HEK293T (cell line): Measurements from ENCODE around the gene DPH7.
"Not testable (repeated sequence)": the region's sequence is repeated elsewhere in the genome, so short reads cannot be mapped to it uniquely, and the experiment has no call there.

Source experiments
- CTCF ChIA-PET: fragments of 350-600 bp; formaldehyde crosslinking; extraction: SDS; loops from one replicate; lab custom pipeline; 2021; ENCODE audit warnings: antibody characterized with exemption, inconsistent platforms; lab: Yijun Ruan, JAX
- POLR2A ChIA-PET: fragments of 350-600 bp; formaldehyde crosslinking; extraction: SDS; loops from one replicate; lab custom pipeline; 2020; ENCODE audit warnings: antibody characterized with exemption, inconsistent platforms; lab: Yijun Ruan, JAX
- DNase-seq: peaks from one replicate; pipeline ENCODE4 v3.0.0; 2012; ENCODE audit warnings: mixed read lengths; ENCODE audit errors: extremely low spot score
- ARNT ChIP-seq: fragments of 450-650 bp; IDR thresholded peaks from 2 replicates; pipeline ENCODE4 v1.6.1; 2017; ENCODE audit warnings: mild to moderate bottlenecking
- BHLHE40 ChIP-seq: fragments of 450-650 bp; IDR thresholded peaks from 2 replicates; pipeline ENCODE4 v1.6.1; 2016; ENCODE audit warnings: mild to moderate bottlenecking, moderate library complexity, borderline replicate concordance
- CTBP1 ChIP-seq: fragments of 450-650 bp; IDR thresholded peaks from 2 replicates; pipeline ENCODE4 v1.6.1; 2016; ENCODE audit warnings: borderline replicate concordance
- ELF4 ChIP-seq: fragments of 450-650 bp; IDR thresholded peaks from 2 replicates; pipeline ENCODE4 v1.6.1; 2017; ENCODE audit warnings: antibody characterized with exemption
- FOXA1 ChIP-seq: fragments of 450-650 bp; IDR thresholded peaks from 2 replicates; pipeline ENCODE4 v1.6.1; 2016; ENCODE audit warnings: mild to moderate bottlenecking
- FOXK2 ChIP-seq: fragments of 450-650 bp; IDR thresholded peaks from 2 replicates; pipeline ENCODE4 v1.6.1; 2016; ENCODE audit warnings: mild to moderate bottlenecking
- FOXM1 ChIP-seq: fragments of 450-650 bp; IDR thresholded peaks from 2 replicates; pipeline ENCODE4 v1.6.1; 2017; ENCODE audit warnings: mild to moderate bottlenecking, borderline replicate concordance
- HDGF ChIP-seq: fragments of 450-650 bp; IDR thresholded peaks from 2 replicates; pipeline ENCODE4 v1.6.1; 2017; ENCODE audit warnings: antibody characterized with exemption, borderline replicate concordance
- L3MBTL2 ChIP-seq: fragments of 450-650 bp; conservative IDR thresholded peaks from 2 replicates; pipeline ENCODE4 v1.6.1; 2016; ENCODE audit warnings: mild to moderate bottlenecking
- LEF1 ChIP-seq: fragments of 450-650 bp; IDR thresholded peaks from 2 replicates; pipeline ENCODE4 v1.6.1; 2017; ENCODE audit warnings: mild to moderate bottlenecking, borderline replicate concordance
- NFRKB ChIP-seq: fragments of 450-650 bp; IDR thresholded peaks from 2 replicates; pipeline ENCODE4 v1.6.1; 2016; ENCODE audit warnings: mild to moderate bottlenecking, moderate library complexity
- PKNOX1 ChIP-seq: fragments of 450-650 bp; IDR thresholded peaks from 2 replicates; pipeline ENCODE4 v1.6.1; 2016
- SP1 ChIP-seq: fragments of 450-650 bp; IDR thresholded peaks from 2 replicates; pipeline ENCODE4 v1.6.1; 2017
- SUZ12 ChIP-seq: fragments of 450-650 bp; IDR thresholded peaks from 2 replicates; pipeline ENCODE4 v1.6.1; 2016; ENCODE audit warnings: mild to moderate bottlenecking
- ZNF384 ChIP-seq: fragments of 450-650 bp; IDR thresholded peaks from 2 replicates; pipeline ENCODE4 v1.6.1; 2016

DPH7 gene

GRCh38 chr9:137570566-137570965 lies 8.2 kb downstream of the DPH7 start:
- DNase-seq: no peak
- TF ChIP-seq FOXM1: no peak
- TF ChIP-seq LEF1: no peak
- no peak for TF ChIP-seq PKNOX1
- TF ChIP-seq ARNT: no peak
- no peak for TF ChIP-seq L3MBTL2
- TF ChIP-seq HDGF: no peak
- no peak for TF ChIP-seq SP1
- TF ChIP-seq CTBP1: no peak
- no peak for TF ChIP-seq NFRKB
- TF ChIP-seq SUZ12: no peak
- TF ChIP-seq ZNF384: no peak
- CTCF ChIA-PET: no interaction called here
- POLR2A ChIA-PET: no interaction called here

- ChIA-PET POLR2A (no interaction called here), CTCF (no interaction called here)
Measured at GRCh38 chr9:137569609-137570203, 9.0 kb downstream of the DPH7 start.

GRCh38 chr9:137568445-137568844 lies 10.3 kb downstream of the DPH7 start:
- CTCF ChIA-PET, DNase-seq, POLR2A ChIA-PET: not testable (repeated sequence)

More at GRCh38 chr9:137569609-137570203, 9.0 kb downstream of the DPH7 start:
- no peak for DNase-seq
- no peak for TF ChIP-seq ELF4
- TF ChIP-seq ARNT: no peak
- no peak for TF ChIP-seq LEF1
- TF ChIP-seq CTBP1: no peak
- TF ChIP-seq PKNOX1: no peak
- TF ChIP-seq SP1: no peak
- no peak for TF ChIP-seq BHLHE40
- TF ChIP-seq FOXM1: no peak

- CTCF ChIA-PET: interaction anchor here (0.9 kb wide), 1 partner anchor 13 kb away, joined by 3 read pairs; the partner anchor contains the start of gene MRPL41
- TF ChIP-seq ZNF384: no peak
- no peak for TF ChIP-seq PKNOX1
- no peak for TF ChIP-seq SUZ12
- TF ChIP-seq FOXK2: no peak
- TF ChIP-seq HDGF: no peak
- TF ChIP-seq ARNT: no peak
- TF ChIP-seq FOXA1: no peak
- TF ChIP-seq CTBP1: no peak
- TF ChIP-seq ELF4: no peak
- POLR2A ChIA-PET: no interaction called here
- no peak for DNase-seq
Measured at GRCh38 chr9:137564817-137565411, 13.8 kb downstream of the DPH7 start.

GRCh38 chr9:137564134-137564533 lies 14.6 kb downstream of the DPH7 start:
- DNase-seq: no peak
- ChIA-PET CTCF (interaction anchor here (0.9 kb wide), 1 partner anchor 12 kb away, joined by 3 read pairs; the partner anchor contains the start of gene MRPL41), POLR2A (no interaction called here)
- TF ChIP-seq HDGF: no peak
- TF ChIP-seq SUZ12: no peak
- TF ChIP-seq PKNOX1: no peak
- TF ChIP-seq FOXM1: no peak

- ChIA-PET POLR2A (no interaction called here), CTCF (no interaction called here)
- TF ChIP-seq L3MBTL2 (no peak), ARNT (no peak), FOXK2 (no peak)
- DNase-seq: no peak
Measured at GRCh38 chr9:137558127-137558526, 20.6 kb downstream of the DPH7 start.
